HL-60/S4 treated with phorbol 12-myristate 13-acetate at 8.2 ng/mL for 4 days and 3 days (cell line): ENCODE data around the gene RNF6.

Experiments used
- in situ Hi-C: fragments of 300-500 bp; cut with MboI; formaldehyde crosslinking; loops from 2 replicates; pipeline ENCODE4 v1.15.0; 2022; ENCODE audit warnings: low sequenced_read_pairs

RNF6 gene

DNA sequence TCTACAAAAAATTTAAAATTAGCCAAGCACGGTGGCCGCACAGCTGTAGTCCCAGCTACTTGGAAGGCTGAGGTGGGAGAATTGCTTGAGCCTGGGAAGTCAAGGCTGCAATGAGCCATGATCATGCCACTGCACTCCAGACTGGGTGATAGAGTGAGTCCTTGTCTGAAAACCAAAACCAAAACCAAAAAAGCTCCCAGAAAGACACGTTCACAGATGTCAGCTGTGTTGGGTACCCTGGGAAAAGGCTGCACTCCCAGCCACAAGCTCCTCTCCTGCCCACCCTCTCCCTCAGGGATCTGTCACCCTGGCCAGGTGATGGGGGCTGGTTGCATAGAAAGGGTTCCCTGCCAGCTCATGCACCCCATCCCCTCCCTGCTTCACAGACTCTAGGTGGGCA, 53.3 kb downstream of the RNF6 start:
- in situ Hi-C loops, result no loop called here

DNA sequence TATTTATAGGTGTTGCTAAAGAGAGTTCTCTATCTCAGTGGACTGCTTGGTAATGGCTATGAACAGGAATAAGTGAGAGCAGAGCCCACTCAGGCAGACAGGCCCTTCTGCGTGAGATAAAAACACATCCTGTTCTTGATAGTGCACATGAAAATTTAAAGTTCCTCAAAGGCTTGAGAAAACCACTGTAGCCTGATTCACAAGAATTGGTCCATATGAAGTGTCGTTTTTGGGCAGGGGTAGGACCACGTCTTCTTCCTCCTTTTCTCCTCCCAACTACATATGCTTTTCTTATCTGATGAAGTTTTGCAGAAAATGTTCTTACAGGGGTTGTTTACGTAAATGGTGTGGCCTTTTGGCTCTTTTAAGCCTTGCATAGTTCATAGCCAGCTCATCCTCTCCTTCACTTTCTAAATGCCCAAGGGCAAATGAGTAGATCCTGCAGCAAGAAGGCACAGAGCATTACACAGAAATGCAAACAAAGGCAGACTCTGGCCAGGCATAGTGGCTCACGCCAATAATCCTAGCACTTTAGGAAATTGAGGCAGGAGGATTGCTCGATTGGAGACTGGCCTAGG, 53.8 kb downstream of the RNF6 start:
- in situ Hi-C loops, result no loop called here

DNA sequence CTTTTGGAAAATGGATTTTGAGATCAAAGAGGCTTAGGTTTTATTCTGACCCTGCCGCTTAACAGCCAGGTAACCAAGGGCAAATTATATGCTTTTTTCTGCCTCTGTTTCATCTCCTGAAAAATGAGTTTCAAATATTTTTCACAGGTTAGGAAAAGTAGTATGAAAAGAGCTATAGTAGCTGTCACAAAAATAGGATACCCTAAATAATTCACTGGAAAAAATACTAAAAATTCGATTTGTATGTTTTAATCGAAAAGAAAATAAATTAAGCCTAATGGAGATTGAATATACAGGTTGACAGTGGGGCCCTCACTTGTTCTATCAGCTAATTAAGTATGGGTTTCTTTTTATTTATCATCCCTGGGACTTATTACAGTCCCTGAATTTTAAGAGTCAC, 58.3 kb downstream of the RNF6 start:
- in situ Hi-C loops, result no loop called here
